ENCODE results near the gene OR2W3.

OR2W3 gene

GRCh38 chr1:247895163-247895637, at the start of gene OR2W3:
Gene OR2W3, plus strand, starts transcription at chr1:247895587. Its CDS starts 0 bp downstream, at chr1:247895587.
- no peak for DNase-seq (ENCODE audit: low spot score)

- no peak for DNase-seq (ENCODE audit: low spot score)
Measured at GRCh38 chr1:247845693-247846017, 49.7 kb upstream of the OR2W3 start.

GRCh38 chr1:247848346-247848745, 47.0 kb upstream of the OR2W3 start:
- no peak for DNase-seq (ENCODE audit: low spot score)

GRCh38 chr1:247849616-247850015, 45.8 kb upstream of the OR2W3 start:
- no peak for DNase-seq (ENCODE audit: low spot score)

DNA sequence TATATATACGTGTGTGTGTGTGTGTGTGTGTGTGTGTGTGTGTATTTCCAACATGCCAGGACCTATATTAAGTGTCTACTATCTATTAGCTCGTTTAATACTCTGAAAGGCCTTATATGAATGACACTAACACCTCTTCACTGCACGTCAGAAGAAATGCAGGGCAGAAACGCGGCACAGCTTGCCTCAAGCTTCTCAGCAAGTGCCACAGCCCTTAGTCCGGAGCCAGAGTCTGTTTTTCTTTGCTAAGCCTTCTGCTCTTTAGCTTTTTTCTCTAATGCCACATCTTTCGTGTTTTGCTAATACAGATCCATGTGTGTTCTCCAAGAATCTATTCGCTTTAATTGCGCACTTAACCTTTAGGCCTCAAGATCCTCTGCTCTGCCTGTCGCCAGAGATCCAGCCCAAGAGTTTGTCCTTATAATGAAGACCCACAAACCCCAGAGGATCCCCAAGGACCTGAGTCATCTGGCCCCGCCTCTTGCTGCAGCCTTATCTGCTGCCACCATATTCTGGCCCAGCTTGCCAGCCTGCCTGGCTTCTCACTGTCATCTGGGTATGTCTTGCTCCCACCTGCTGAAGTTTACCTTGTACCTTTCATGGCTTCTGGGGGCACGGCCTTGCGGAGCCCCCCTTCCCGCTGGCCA, 40.4 kb upstream of the OR2W3 start:
- no peak for DNase-seq (ENCODE audit: low spot score)

- no peak for DNase-seq (ENCODE audit: low spot score)
Measured at GRCh38 chr1:247855911-247856310, 39.5 kb upstream of the OR2W3 start.

DNA sequence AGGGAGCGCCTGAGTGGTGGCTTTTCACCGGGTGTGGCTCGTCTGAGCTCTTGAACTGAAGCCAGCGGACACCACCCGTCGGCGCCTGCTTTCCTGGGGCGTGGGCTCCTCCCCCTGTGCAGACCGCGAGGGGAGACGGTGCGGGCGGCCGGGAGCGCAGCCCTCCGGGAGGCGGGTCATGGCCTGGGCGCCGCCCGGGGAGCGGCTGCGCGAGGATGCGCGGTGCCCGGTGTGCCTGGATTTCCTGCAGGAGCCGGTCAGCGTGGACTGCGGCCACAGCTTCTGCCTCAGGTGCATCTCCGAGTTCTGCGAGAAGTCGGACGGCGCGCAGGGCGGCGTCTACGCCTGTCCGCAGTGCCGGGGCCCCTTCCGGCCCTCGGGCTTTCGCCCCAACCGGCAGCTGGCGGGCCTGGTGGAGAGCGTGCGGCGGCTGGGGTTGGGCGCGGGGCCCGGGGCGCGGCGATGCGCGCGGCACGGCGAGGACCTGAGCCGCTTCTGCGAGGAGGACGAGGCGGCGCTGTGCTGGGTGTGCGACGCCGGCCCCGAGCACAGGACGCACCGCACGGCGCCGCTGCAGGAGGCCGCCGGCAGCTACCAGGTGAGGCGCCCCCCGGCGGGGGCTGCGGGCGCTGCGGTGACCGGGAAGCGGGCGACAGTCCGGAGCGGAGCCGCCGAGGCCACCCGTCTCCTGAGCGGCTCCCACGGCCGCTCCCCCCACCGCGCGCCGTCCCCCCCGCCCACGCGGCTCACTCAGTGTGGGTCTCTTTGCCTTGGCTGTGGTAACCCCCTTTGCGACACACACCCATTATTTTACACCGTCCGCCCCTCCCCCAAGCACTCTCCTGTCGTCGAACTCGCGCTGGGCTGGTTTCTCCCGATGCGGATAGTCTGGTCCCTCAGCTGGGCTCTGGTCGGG, 38.1 kb upstream of the OR2W3 start, which contains the start of gene TRIM58:
Gene TRIM58, plus strand, starts transcription at position 119 of the 916 bp plus-strand sequence. Its CDS starts 60 bp downstream, at position 179.
- DNase-seq (ENCODE audit: low spot score): no peak

GRCh38 chr1:247857985-247858619, 37.3 kb upstream of the OR2W3 start:
- DNase-seq (ENCODE audit: low spot score): no peak

DNA sequence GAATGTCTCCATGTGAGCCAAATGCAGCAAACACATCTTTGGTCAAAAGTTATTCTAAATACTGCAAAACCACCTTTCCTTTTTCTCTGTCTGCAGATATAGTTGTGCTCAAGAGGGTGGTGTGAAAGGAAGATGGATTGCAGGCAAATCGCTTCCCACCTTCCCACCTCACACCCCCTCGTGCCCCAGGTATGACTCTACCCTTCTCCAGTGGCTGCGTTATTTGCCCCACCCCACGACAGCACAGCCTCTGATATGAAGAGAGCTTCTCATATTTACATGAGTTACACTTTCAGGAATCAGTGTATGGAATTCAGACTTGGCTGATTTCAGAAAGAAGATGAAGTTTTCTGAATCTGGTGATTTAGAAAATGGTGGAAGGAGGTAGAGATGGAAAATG, 32.6 kb upstream of the OR2W3 start:
- no peak for DNase-seq (ENCODE audit: low spot score)

DNA sequence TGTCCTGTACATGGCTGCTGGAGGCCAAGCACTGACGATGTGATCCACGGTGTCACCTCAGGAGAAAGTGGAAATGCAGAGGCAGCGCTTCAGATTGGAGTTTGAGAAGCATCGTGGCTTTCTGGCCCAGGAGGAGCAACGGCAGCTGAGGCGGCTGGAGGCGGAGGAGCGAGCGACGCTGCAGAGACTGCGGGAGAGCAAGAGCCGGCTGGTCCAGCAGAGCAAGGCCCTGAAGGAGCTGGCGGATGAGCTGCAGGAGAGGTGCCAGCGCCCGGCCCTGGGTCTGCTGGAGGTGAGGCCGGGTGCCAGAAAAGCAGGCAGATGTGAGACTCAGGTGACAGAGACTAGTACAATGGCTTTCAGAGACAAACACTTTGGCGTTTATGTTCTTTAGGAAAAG, 30.7 kb upstream of the OR2W3 start:
- no peak for DNase-seq (ENCODE audit: low spot score)

GRCh38 chr1:247865416-247865815, 30.0 kb upstream of the OR2W3 start:
- DNase-seq (ENCODE audit: low spot score): no peak

DNA sequence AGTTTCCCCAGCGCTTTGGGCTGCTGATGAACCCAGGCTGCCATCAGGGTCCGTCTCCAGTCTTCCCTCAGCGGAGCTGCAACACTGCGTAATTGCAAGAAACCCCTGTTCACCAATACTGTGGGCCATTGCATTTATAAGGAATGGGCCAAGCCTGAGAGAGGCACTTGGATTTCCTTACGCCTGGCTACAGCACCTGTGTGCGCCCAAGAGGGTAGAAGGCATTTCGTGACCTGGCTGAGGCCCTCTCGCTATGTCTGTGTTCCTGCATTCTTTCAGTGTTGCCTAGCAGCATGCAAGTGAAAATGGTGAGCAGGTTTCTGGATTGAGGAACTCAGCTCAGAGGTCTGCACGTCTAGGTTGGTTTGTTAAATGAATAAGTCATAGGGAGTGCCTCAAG, 12.0 kb upstream of the OR2W3 start:
- DNase-seq (ENCODE audit: low spot score): no peak

DNA sequence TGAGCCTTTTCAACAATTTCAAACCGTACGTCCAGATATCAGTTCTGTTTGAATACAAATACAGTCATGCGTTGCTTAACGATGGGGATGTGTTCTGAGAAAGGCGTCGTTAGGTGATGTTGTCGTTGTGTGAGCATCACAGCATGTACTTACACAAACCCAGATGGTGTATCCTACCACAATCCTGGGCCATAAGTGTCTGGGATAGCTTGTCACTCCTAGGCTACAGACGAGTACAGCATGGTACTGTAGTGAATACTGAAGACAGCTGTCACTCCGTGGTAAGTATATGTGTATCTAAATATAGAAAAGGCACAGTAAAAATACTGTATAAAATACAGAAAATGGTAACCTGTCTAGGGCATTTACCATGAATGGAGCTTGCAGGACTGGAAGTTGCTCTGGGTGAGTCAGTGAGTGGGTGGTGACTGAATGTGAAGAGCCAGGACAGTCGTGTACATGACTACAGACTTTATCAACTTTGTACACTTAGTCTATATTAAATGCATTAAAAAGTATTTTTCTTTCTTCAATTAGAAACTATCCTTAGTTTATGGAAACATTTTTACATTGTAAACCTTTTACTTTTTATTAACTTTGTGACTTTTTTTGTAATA, 10.5 kb upstream of the OR2W3 start:
- DNase-seq (ENCODE audit: low spot score): no peak

GRCh38 chr1:247895976-247896375, 589 bp downstream of the OR2W3 start:
- DNase-seq (ENCODE audit: low spot score): no peak

GRCh38 chr1:247904122-247904521, 8.7 kb downstream of the OR2W3 start:
- DNase-seq (ENCODE audit: low spot score): no peak

GRCh38 chr1:247905181-247905580, 9.8 kb downstream of the OR2W3 start:
- no peak for DNase-seq (ENCODE audit: low spot score)

GRCh38 chr1:247905910-247906503, 10.6 kb downstream of the OR2W3 start:
- no peak for DNase-seq (ENCODE audit: low spot score)

GRCh38 chr1:247906504-247907047, 11.2 kb downstream of the OR2W3 start:
- no peak for DNase-seq (ENCODE audit: low spot score)

DNA sequence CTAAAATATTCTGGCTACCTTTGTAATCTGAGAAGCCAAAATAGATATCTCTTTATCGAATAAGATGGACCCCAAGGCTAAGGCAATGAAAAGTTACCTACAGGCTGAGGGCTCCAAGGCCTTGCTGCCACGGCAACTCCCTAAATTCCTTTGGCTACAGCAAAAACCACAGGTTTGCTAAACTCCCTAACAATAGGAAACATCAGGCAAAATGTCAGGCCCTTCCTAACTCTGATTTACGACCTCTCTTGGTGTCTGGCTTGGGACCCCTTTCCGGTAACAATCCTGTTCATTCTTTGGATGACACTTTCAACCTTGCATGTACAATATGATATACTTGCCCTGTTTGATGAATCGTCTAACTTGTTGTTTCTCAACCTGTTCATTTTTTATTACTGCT, 13.4 kb downstream of the OR2W3 start:
- no peak for DNase-seq (ENCODE audit: low spot score)

DNA sequence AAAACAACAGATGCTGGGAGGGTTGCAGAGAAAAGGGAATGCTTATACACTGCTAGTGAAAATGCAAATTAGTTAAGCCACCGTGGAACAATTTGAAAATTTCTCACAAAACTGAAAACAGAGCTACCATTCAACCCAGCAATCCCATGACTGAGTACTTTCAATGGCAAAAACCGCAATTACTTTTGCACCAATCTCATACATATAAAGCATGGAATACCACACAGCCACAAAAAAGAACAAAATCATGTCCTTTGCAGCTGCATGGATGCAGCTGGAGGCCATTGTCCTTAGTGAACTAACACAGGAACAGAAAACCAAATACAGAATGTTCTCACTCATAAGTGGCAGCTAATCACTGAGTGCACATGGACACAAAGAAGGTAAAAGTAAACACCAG, 18.4 kb downstream of the OR2W3 start:
- no peak for DNase-seq (ENCODE audit: low spot score)

- DNase-seq (ENCODE audit: low spot score): no peak
Measured at GRCh38 chr1:247914941-247915662, 19.7 kb downstream of the OR2W3 start.
